Fibroblast of lung (primary cell): Measurements from ENCODE around the gene RIPK1. TPM values are rescaled to one million over a fixed set of nuclear protein-coding genes. Genes with fewer than 3 reads are reported as not detected.
A peak's percentile ranks its signal among the peaks of the same experiment; 100 is the strongest.

Source experiments
- DNase-seq, 2 donors: peaks; one replicate each; pipeline versions ENCODE4 v3.0.0 to v3.0.0-alpha.2; 2010; ENCODE audit warnings: low read depth in 2 of 2
- H2AFZ ChIP-seq: 2 replicates; pipeline ENCODE4 v1.5.1; 2012; ENCODE audit warnings: low read length, control low read depth, inconsistent platforms
- H3K27ac ChIP-seq: 2 replicates; pipeline ENCODE4 v1.5.1; 2011; ENCODE audit warnings: low read length, control low read depth; ENCODE audit not compliant: insufficient read depth
- H3K27me3 ChIP-seq: 2 replicates; pipeline ENCODE4 v1.5.1; 2011; ENCODE audit warnings: mild to moderate bottlenecking, low read length; ENCODE audit not compliant: control insufficient read depth, insufficient read depth
- H3K36me3 ChIP-seq: 2 replicates; pipeline ENCODE4 v1.5.1; 2011; ENCODE audit warnings: low read length; ENCODE audit not compliant: control insufficient read depth, insufficient read depth
- H3K4me1 ChIP-seq: 2 replicates; pipeline ENCODE4 v1.5.1; 2011; ENCODE audit warnings: low read length; ENCODE audit not compliant: control insufficient read depth, insufficient read depth; ENCODE audit errors: extremely low read depth
- H3K4me2 ChIP-seq: 2 replicates; pipeline ENCODE4 v1.5.1; 2011; ENCODE audit warnings: low read length, control low read depth; ENCODE audit not compliant: insufficient read depth; ENCODE audit errors: extremely low read depth
- H3K4me3 ChIP-seq, 4 experiments: fragments of 200-600 bp in 1 of 4; sonication (generic) in 1 of 4; replicated peaks in 1 of 4; 2 replicates each; pipeline ENCODE4 v1.5.1; 2011 to 2016; ENCODE audit warnings: low read length in 4 of 4, low read depth in 3 of 4, mild to moderate bottlenecking in 3 of 4, control low read depth in 2 of 4, inconsistent platforms in 1 of 4, mixed read lengths in 1 of 4; ENCODE audit not compliant: insufficient read depth in 1 of 4; ENCODE audit errors: control extremely low read depth in 1 of 4
- H3K79me2 ChIP-seq: 2 replicates; pipeline ENCODE4 v1.5.1; 2012; ENCODE audit warnings: mild to moderate bottlenecking, low read length, inconsistent platforms; ENCODE audit not compliant: control insufficient read depth, insufficient read depth
- H3K9ac ChIP-seq: 2 replicates; pipeline ENCODE4 v1.5.1; 2011; ENCODE audit warnings: mild to moderate bottlenecking, low read length, control low read depth; ENCODE audit not compliant: insufficient read depth
- H3K9me3 ChIP-seq: 2 replicates; pipeline ENCODE4 v1.5.1; 2012; ENCODE audit warnings: low read depth, low read length; ENCODE audit not compliant: control insufficient read depth, insufficient read depth
- H4K20me1 ChIP-seq: 2 replicates; pipeline ENCODE4 v1.5.1; 2011; ENCODE audit warnings: low read length; ENCODE audit not compliant: control insufficient read depth, insufficient read depth; ENCODE audit errors: extremely low read depth
- EZH2 ChIP-seq: IDR thresholded peaks from 2 replicates; pipeline ENCODE4 v1.5.1; 2012; ENCODE audit warnings: low read length, control low read depth, mild to moderate bottlenecking; ENCODE audit errors: missing control alignments
- polyA plus RNA-seq, 2 donors: library from polyadenylated mRNA; depleted of rRNA in 1 of 2; stranded (reverse) in 1 of 2; unstranded in 1 of 2; fragments of >200 nt; gene quantifications; 2 replicates each; pipeline ENCODE4 v1.2.1, GENCODE V29; 2011 to 2012; ENCODE audit warnings: missing spikeins in 1 of 2
- total RNA-seq: library from RNA; depleted of rRNA; stranded (reverse); fragments of >200 nt; gene quantifications from 2 replicates; pipeline ENCODE4 v1.2.1, GENCODE V29; 2014
- TF ChIP-seq, protein P1 (sequence below), 2 donors: IDR thresholded peaks in 1 of 2; conservative IDR thresholded peaks in 1 of 2; 1 replicate in 1 of 2; 2 replicates in 1 of 2; pipeline ENCODE4 v1.5.1; 2011 to 2012; ENCODE audit warnings: low read length in 2 of 2, control low read depth in 1 of 2, inconsistent platforms in 1 of 2, low read depth in 1 of 2, mild to moderate bottlenecking in 1 of 2

RIPK1 gene
- total and polyA plus RNA-seq, 2 donors (not counting 1 experiment from before 2014, with no cell fraction given) = 22.1 to 29.3 TPM

DNA sequence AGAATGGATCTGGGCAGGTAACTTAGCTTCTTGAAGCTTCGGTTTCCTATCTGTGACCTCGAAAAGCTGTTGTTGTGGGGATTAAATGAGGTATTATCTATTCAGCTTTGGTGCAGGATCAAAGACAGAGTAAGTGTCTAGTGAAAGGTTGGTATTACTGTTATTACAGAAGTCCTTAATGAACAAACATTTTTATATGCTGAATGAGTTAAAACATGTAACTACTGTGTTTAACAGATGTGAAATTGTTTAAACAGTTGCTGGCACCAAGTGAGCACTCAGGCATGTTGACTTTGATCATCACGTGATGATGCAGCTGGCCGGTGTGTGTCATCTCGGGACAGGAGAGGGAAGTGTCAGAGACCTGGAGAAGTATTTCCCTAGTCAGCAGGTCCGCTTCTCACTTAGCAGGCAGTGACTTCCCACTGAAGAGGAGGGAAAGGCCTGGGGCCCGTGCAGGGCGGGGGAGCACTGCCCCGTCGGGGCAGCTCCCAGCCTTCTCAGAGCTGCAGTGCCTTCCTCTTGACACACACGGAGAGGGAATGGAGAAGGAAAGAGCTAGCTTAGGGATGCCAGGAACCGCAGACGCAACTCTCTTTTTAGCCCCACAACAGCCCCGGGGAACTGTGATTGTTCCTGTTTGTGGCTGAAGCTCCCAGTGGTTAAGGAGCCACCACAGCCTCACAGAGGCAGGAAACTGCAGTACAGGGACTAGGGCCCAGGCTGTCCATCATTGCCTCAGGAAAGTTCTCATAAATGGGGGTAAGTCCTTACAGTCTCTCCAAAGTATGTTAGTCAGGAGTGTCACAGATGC, 71.0 kb downstream of the RIPK1 start:
- Histone ChIP-seq H2AFZ (peak overlapping the region; percentile 2), H3K36me3 (no peaks in the 10 kb centered on the region), H3K9ac (no peak overlapping the region), H3K79me2 (no peaks in the 10 kb centered on the region), H4K20me1 (no peaks in the 10 kb centered on the region), H3K9me3 (no peaks in the 10 kb centered on the region), H3K4me3 (no peak overlapping the region), H3K27ac (peak overlapping the region; percentile 59), H3K27me3 (no peaks in the 10 kb centered on the region), H3K4me2 (peak overlapping the region; percentile 28), H3K4me1 (peaks cover 14% of the 10 kb centered on the region)
- DNase-seq = peak; percentile 68 to 80
- no peak for TF ChIP-seq EZH2
- TF ChIP-seq, protein P1, sequence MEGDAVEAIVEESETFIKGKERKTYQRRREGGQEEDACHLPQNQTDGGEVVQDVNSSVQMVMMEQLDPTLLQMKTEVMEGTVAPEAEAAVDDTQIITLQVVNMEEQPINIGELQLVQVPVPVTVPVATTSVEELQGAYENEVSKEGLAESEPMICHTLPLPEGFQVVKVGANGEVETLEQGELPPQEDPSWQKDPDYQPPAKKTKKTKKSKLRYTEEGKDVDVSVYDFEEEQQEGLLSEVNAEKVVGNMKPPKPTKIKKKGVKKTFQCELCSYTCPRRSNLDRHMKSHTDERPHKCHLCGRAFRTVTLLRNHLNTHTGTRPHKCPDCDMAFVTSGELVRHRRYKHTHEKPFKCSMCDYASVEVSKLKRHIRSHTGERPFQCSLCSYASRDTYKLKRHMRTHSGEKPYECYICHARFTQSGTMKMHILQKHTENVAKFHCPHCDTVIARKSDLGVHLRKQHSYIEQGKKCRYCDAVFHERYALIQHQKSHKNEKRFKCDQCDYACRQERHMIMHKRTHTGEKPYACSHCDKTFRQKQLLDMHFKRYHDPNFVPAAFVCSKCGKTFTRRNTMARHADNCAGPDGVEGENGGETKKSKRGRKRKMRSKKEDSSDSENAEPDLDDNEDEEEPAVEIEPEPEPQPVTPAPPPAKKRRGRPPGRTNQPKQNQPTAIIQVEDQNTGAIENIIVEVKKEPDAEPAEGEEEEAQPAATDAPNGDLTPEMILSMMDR (conservative IDR thresholded peaks at IDR 0.05 in 1 of 2, IDR thresholded peaks at IDR 0.05 in 1 of 2; ENCODE audit: low read depth in 1 of 2, low read length in 2 of 2) = no peak

DNA sequence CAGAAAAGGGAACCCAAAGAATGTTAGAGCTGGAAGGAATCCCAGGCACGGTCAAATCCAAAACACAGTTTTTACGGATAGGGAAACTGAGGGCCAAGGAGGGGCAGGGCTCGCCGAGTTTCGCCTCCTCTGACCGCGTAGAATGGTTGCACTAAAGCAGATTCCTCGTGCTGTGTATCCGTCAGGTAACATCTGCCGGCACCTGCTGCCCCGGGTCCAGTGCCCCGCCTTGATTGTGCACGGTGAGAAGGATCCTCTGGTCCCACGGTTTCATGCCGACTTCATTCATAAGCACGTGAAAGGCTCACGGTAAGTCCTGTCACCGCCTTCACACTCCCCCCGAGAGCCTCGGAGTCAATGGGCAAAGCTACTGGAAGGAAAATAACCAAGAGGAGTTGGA, 71.9 kb downstream of the RIPK1 start:
- no peaks in the 10 kb centered on the region for H3K9me3 ChIP-seq
- H3K9ac ChIP-seq = no peak overlapping the region
- no peak overlapping the region for H3K4me2 ChIP-seq
- H3K27ac ChIP-seq = no peak overlapping the region
- peaks cover 14% of the 10 kb centered on the region for H3K4me1 ChIP-seq
- DNase-seq = no peak
- H3K4me3 ChIP-seq = no peak overlapping the region
- H4K20me1 ChIP-seq = no peaks in the 10 kb centered on the region
- H3K36me3 ChIP-seq = no peaks in the 10 kb centered on the region
- no peaks in the 10 kb centered on the region for H3K27me3 ChIP-seq
- no peaks in the 10 kb centered on the region for H3K79me2 ChIP-seq
- no peak overlapping the region for H2AFZ ChIP-seq
- TF ChIP-seq EZH2 = no peak
- TF ChIP-seq, protein P1 (conservative IDR thresholded peaks at IDR 0.05 in 1 of 2, IDR thresholded peaks at IDR 0.05 in 1 of 2; ENCODE audit: low read depth in 1 of 2, low read length in 2 of 2) = no peak

DNA sequence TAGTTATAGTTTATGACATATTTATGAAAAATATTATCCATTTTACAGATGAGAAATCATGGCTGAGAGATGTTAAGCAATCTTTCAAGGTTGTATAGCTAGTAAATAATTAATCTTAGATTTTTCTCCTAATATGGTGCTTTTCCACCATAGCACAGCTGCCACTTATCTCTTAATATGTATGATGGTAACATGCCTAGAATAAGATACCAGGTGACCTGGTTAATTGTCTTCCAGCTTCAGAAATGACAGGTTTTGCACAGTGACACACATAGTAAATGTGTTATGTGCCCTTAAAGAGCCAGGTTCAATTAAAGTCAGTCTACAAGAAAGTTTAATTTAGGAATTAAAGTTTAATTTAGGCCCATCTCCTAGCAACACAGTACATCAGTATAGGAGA, 74.2 kb downstream of the RIPK1 start:
- H3K27ac ChIP-seq = no peak overlapping the region
- no peaks in the 10 kb centered on the region for H3K36me3 ChIP-seq
- no peak overlapping the region for H3K4me2 ChIP-seq
- no peaks in the 10 kb centered on the region for H4K20me1 ChIP-seq
- no peaks in the 10 kb centered on the region for H3K27me3 ChIP-seq
- H3K9ac ChIP-seq = no peak overlapping the region
- H3K79me2 ChIP-seq = no peaks in the 10 kb centered on the region
- no peaks in the 10 kb centered on the region for H3K9me3 ChIP-seq
- TF ChIP-seq EZH2 = no peak
- TF ChIP-seq, protein P1 (conservative IDR thresholded peaks at IDR 0.05 in 1 of 2, IDR thresholded peaks at IDR 0.05 in 1 of 2; ENCODE audit: low read depth in 1 of 2, low read length in 2 of 2) = no peak
- peaks cover 14% of the 10 kb centered on the region for H3K4me1 ChIP-seq
- no peak overlapping the region for H3K4me3 ChIP-seq
- no peak for DNase-seq
- H2AFZ ChIP-seq = no peak overlapping the region
